Trophoblast cell (in vitro differentiated cells and primary cell): ENCODE data around the gene LAMC2.

Experiments used
- DNase-seq, 2 donors: peaks; one replicate each; pipeline ENCODE4 v3.0.0-alpha.2; 2016
- H2AFZ ChIP-seq: 2 replicates; pipeline ENCODE4 v1.6.1; 2013; ENCODE audit warnings: low read length, moderate library complexity, mild to moderate bottlenecking; ENCODE audit not compliant: insufficient read depth, poor library complexity
- H2AK5ac ChIP-seq: 2 replicates; pipeline ENCODE4 v1.6.1; 2013; ENCODE audit warnings: mild to moderate bottlenecking, low read length
- H2BK120ac ChIP-seq: 2 replicates; pipeline ENCODE4 v1.6.1; 2013; ENCODE audit warnings: low read length, mild to moderate bottlenecking, moderate library complexity; ENCODE audit not compliant: insufficient read depth, poor library complexity
- H2BK12ac ChIP-seq: 2 replicates; pipeline ENCODE4 v1.6.1; 2013; ENCODE audit warnings: mild to moderate bottlenecking, low read length, moderate library complexity
- H2BK5ac ChIP-seq: 2 replicates; pipeline ENCODE4 v1.6.1; 2013; ENCODE audit warnings: low read length, low read depth, moderate library complexity, mild to moderate bottlenecking; ENCODE audit not compliant: poor library complexity
- H3K14ac ChIP-seq: 2 replicates; pipeline ENCODE4 v1.6.1; 2013; ENCODE audit warnings: mild to moderate bottlenecking, low read length
- H3K18ac ChIP-seq: 2 replicates; pipeline ENCODE4 v1.6.1; 2013; ENCODE audit warnings: mild to moderate bottlenecking, low read length
- H3K23ac ChIP-seq: 2 replicates; pipeline ENCODE4 v1.6.1; 2013; ENCODE audit warnings: low read length
- H3K27ac ChIP-seq: 2 replicates; pipeline ENCODE4 v1.5.1; 2013; ENCODE audit warnings: low read depth, mild to moderate bottlenecking, inconsistent platforms, low read length, moderate library complexity
- H3K27me3 ChIP-seq: 2 replicates; pipeline ENCODE4 v1.6.1; 2013; ENCODE audit warnings: inconsistent platforms, mild to moderate bottlenecking, low read length, moderate library complexity; ENCODE audit not compliant: insufficient read depth
- H3K36me3 ChIP-seq, 2 experiments: 1 replicate in 1 of 2; 2 replicates in 1 of 2; pipeline ENCODE4 v1.6.1; 2013; ENCODE audit warnings: low read length in 2 of 2, mild to moderate bottlenecking in 2 of 2, moderate library complexity in 1 of 2; ENCODE audit not compliant: insufficient read depth in 2 of 2, control insufficient read depth in 1 of 2
- H3K4ac ChIP-seq: 2 replicates; pipeline ENCODE4 v1.6.1; 2013; ENCODE audit warnings: low read depth, mild to moderate bottlenecking, low read length, moderate library complexity
- H3K4me1 ChIP-seq, 2 experiments: 1 replicate in 1 of 2; 2 replicates in 1 of 2; pipeline ENCODE4 v1.6.1; 2013; ENCODE audit warnings: low read length in 2 of 2, mild to moderate bottlenecking in 2 of 2, moderate library complexity in 1 of 2; ENCODE audit not compliant: insufficient read depth in 2 of 2, control insufficient read depth in 1 of 2
- H3K4me2 ChIP-seq: 2 replicates; pipeline ENCODE4 v1.6.1; 2013; ENCODE audit warnings: inconsistent platforms, mild to moderate bottlenecking, low read length, moderate library complexity
- H3K4me3 ChIP-seq: 2 replicates; pipeline ENCODE4 v1.5.1; 2013; ENCODE audit warnings: mild to moderate bottlenecking, low read depth, low read length, inconsistent platforms
- H3K79me1 ChIP-seq: one replicate; pipeline ENCODE4 v1.6.1; 2013; ENCODE audit warnings: low read length
- H3K79me2 ChIP-seq: 2 replicates; pipeline ENCODE4 v1.6.1; 2013; ENCODE audit warnings: low read length, mild to moderate bottlenecking; ENCODE audit not compliant: control insufficient read depth, insufficient read depth, poor library complexity
- H3K9ac ChIP-seq: 2 replicates; pipeline ENCODE4 v1.6.1; 2013; ENCODE audit warnings: mild to moderate bottlenecking, low read length
- H3K9me3 ChIP-seq: 2 replicates; pipeline ENCODE4 v1.6.1; 2013; ENCODE audit warnings: low read depth, mild to moderate bottlenecking, control low read depth, inconsistent platforms, low read length; ENCODE audit not compliant: insufficient read depth
- H4K12ac ChIP-seq: 2 replicates; pipeline ENCODE4 v1.6.1; 2013; ENCODE audit warnings: low read depth, mild to moderate bottlenecking, low read length, moderate library complexity
- H4K8ac ChIP-seq: 2 replicates; pipeline ENCODE4 v1.6.1; 2013; ENCODE audit warnings: low read depth, mild to moderate bottlenecking, low read length, moderate library complexity
- H4K91ac ChIP-seq: one replicate; pipeline ENCODE4 v1.6.1; 2013; ENCODE audit warnings: low read depth, mild to moderate bottlenecking, low read length, moderate library complexity
- WGBS: extraction: QIAGEN DNeasy Blood & Tissue Kit; methylation state at CpG from one replicate; pipeline ENCODE4 v1.1.7; 2013; ENCODE audit warnings: missing lambda C conversion rate; ENCODE audit not compliant: insufficient read length, insufficient coverage; ENCODE audit errors: extremely low coverage; 5-methylcytosine and 5-hydroxymethylcytosine counted together

The LAMC2 gene

GRCh38 chr1:183290628-183291027 is 104.6 kb downstream of the LAMC2 start:
- Histone ChIP-seq H3K4me2 (no peak overlapping the region), H3K4ac (no peak overlapping the region), H3K9me3 (no peaks in the 10 kb centered on the region), H3K4me3 (no peak overlapping the region), H4K8ac (no peak overlapping the region), H3K27me3 (no peaks in the 10 kb centered on the region), H3K14ac (no peak overlapping the region), H4K91ac (no peak overlapping the region), H3K79me1 (peaks cover 5% of the 10 kb centered on the region), H2BK12ac (no peak overlapping the region), H3K79me2 (no peaks in the 10 kb centered on the region), H3K4me1 (peaks cover 14 to 25% of the 10 kb centered on the region in 2 experiments), H3K36me3 (no peaks in the 10 kb centered on the region), H2BK120ac (no peak overlapping the region), H3K9ac (no peak overlapping the region), H2AFZ (no peak overlapping the region), H3K27ac (no peak overlapping the region), H3K18ac (no peak overlapping the region), H3K23ac (no peak overlapping the region), H4K12ac (no peak overlapping the region), H2BK5ac (no peak overlapping the region), H2AK5ac (peak overlapping the region; percentile 22)
- no CpG with 5 or more reads among the region's 6 CpGs for WGBS
- no peak for DNase-seq

GRCh38 chr1:183291216-183291762 is 105.2 kb downstream of the LAMC2 start:
- Histone ChIP-seq H3K27ac (no peak overlapping the region), H3K9me3 (no peaks in the 10 kb centered on the region), H2AK5ac (peak overlapping the region; percentile 44), H3K36me3 (no peaks in the 10 kb centered on the region), H4K8ac (no peak overlapping the region), H3K14ac (no peak overlapping the region), H3K4me1 (peaks cover 14 to 25% of the 10 kb centered on the region in 2 experiments), H2AFZ (no peak overlapping the region), H3K4me3 (no peak overlapping the region), H2BK120ac (no peak overlapping the region), H4K91ac (peak overlapping the region; percentile 19), H3K27me3 (no peaks in the 10 kb centered on the region), H3K18ac (no peak overlapping the region), H3K79me1 (peaks cover 5% of the 10 kb centered on the region), H3K4me2 (no peak overlapping the region), H4K12ac (no peak overlapping the region), H3K23ac (no peak overlapping the region), H3K79me2 (no peaks in the 10 kb centered on the region), H3K4ac (no peak overlapping the region), H2BK5ac (no peak overlapping the region), H3K9ac (no peak overlapping the region), H2BK12ac (peak overlapping the region; percentile 19)
- DNase-seq: peak in 1 of 2 donors; percentile 35
- no CpG with 5 or more reads among the region's 5 CpGs for WGBS

GRCh38 chr1:183291802-183292514 is 105.9 kb downstream of the LAMC2 start:
- H3K79me1 ChIP-seq: peaks cover 5% of the 10 kb centered on the region
- peak overlapping the region; percentile 16 for H2BK5ac ChIP-seq
- peaks cover 12 to 24% of the 10 kb centered on the region in 2 experiments for H3K4me1 ChIP-seq
- no peak overlapping the region for H3K14ac ChIP-seq
- no peaks in the 10 kb centered on the region for H3K9me3 ChIP-seq
- no peaks in the 10 kb centered on the region for H3K27me3 ChIP-seq
- WGBS: no CpG with 5 or more reads among the region's 11 CpGs
- H4K91ac ChIP-seq: no peak overlapping the region
- DNase-seq: peak; percentile 59 to 62
- no peak overlapping the region for H3K4ac ChIP-seq
- no peak overlapping the region for H4K12ac ChIP-seq
- no peak overlapping the region for H2BK120ac ChIP-seq
- no peak overlapping the region for H2BK12ac ChIP-seq
- H3K9ac ChIP-seq: no peak overlapping the region
- H4K8ac ChIP-seq: no peak overlapping the region
- H3K79me2 ChIP-seq: no peaks in the 10 kb centered on the region
- no peak overlapping the region for H3K18ac ChIP-seq
- H2AFZ ChIP-seq: no peak overlapping the region
- H3K27ac ChIP-seq: no peak overlapping the region
- no peak overlapping the region for H3K23ac ChIP-seq
- no peak overlapping the region for H3K4me2 ChIP-seq
- H3K36me3 ChIP-seq: no peaks in the 10 kb centered on the region
- no peak overlapping the region for H2AK5ac ChIP-seq
- H3K4me3 ChIP-seq: no peak overlapping the region

DNA sequence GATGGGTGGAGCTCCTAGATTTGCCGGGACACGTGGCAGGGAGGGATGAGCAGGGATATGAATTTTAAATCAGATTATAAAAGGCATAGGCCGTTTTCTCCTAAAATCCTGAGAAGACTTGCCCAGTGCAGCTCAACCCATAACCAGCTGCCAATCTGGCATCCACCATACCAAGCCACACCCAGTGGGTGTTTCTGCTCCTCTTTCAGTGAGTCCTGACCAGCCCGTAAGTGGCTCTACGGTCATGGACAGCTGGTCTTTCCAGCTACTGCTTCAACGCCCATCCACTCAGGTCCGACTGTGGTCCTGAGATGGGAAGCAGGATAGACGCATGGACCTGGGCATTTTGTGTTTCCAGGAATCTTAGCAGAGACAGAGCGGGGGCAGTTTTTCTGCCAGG is 107.2 kb downstream of the LAMC2 start:
- H2BK5ac ChIP-seq: no peak overlapping the region
- peak overlapping the region; percentile 50 for H2AK5ac ChIP-seq
- no peak overlapping the region for H4K8ac ChIP-seq
- H3K4me3 ChIP-seq: no peak overlapping the region
- H3K27ac ChIP-seq: no peak overlapping the region
- H3K79me2 ChIP-seq: no peaks in the 10 kb centered on the region
- DNase-seq: no peak
- no peak overlapping the region for H4K12ac ChIP-seq
- peak overlapping the region; percentile 5 for H2BK120ac ChIP-seq
- H2BK12ac ChIP-seq: peak overlapping the region; percentile 51
- H3K4me1 ChIP-seq: peaks cover 4 to 16% of the 10 kb centered on the region in 2 experiments
- no peaks in the 10 kb centered on the region for H3K9me3 ChIP-seq
- H3K4me2 ChIP-seq: no peak overlapping the region
- no peak overlapping the region for H3K4ac ChIP-seq
- no peaks in the 10 kb centered on the region for H3K27me3 ChIP-seq
- H3K14ac ChIP-seq: no peak overlapping the region
- H3K36me3 ChIP-seq: no peaks in the 10 kb centered on the region
- H3K79me1 ChIP-seq: no peaks in the 10 kb centered on the region
- H3K23ac ChIP-seq: no peak overlapping the region
- no peak overlapping the region for H4K91ac ChIP-seq
- no peak overlapping the region for H3K18ac ChIP-seq
- no peak overlapping the region for H2AFZ ChIP-seq
- WGBS: no CpG with 5 or more reads among the region's 9 CpGs
- H3K9ac ChIP-seq: no peak overlapping the region
